A549 (cell line): ENCODE results near the gene PDE7B. TPM values are rescaled to one million over a fixed set of nuclear protein-coding genes. Genes with fewer than 3 reads are reported as not detected.

Source experiments
- ATAC-seq, 2 experiments: fragments of 200-7000 bp in 1 of 2; fragments of >200 bp in 1 of 2; cut with Nextera tagmentation in 1 of 2; cut with Tn5 transposase in 1 of 2; 3 replicates each; pipeline versions ENCODE4 v1.8.0 to v1.9.1; 2018 to 2020; ENCODE audit warnings: mild to moderate bottlenecking in 1 of 2, moderate library complexity in 1 of 2
- CTCF ChIA-PET: fragments of 300-600 bp; sonication (Branson Sonifier 250); formaldehyde crosslinking; extraction: SDS; loops from one replicate; lab custom pipeline; 2021; ENCODE audit warnings: antibody characterized with exemption, inconsistent platforms; lab: Yijun Ruan, JAX
- POLR2A ChIA-PET: fragments of 350-600 bp; formaldehyde crosslinking; extraction: SDS; loops from one replicate; lab custom pipeline; 2021; ENCODE audit warnings: antibody characterized with exemption, inconsistent platforms; lab: Yijun Ruan, JAX
- DNase-seq, 2 experiments: peaks; one replicate each; pipeline versions ENCODE4 v3.0.0 to v3.0.0-alpha.2; 2011 to 2016; ENCODE audit warnings: low read depth in 1 of 2, low spot score in 1 of 2
- FAIRE-seq: peaks from 2 replicates; lab custom pipeline; 2011; peaks lifted over from hg19 to GRCh38; lab: Jason Lieb, UNC
- H3K27ac ChIP-seq, 2 experiments: fragments of >200 bp; sonication (Bioruptor Twin); formaldehyde crosslinking; 3 replicates each; pipeline ENCODE4 v1.5.1; 2016 to 2017
- H3K4me1 ChIP-seq: fragments of >200 bp; sonication (Bioruptor Twin); formaldehyde crosslinking; 3 replicates; pipeline ENCODE4 v1.6.1; 2016
- H3K4me2 ChIP-seq: fragments of >200 bp; sonication (Bioruptor Twin); formaldehyde crosslinking; 3 replicates; pipeline ENCODE4 v1.6.1; 2016
- H3K4me3 ChIP-seq: fragments of >200 bp; sonication (Bioruptor Twin); formaldehyde crosslinking; 3 replicates; pipeline ENCODE4 v1.5.1; 2016
- H3K9me3 ChIP-seq: fragments of >200 bp; sonication (Bioruptor Twin); formaldehyde crosslinking; 3 replicates; pipeline ENCODE4 v1.6.1; 2016
- BHLHE40 ChIP-seq: IDR thresholded peaks from 2 replicates; pipeline ENCODE4 v1.6.1; 2012; ENCODE audit warnings: low read depth, low read length, inconsistent platforms
- CHD4 ChIP-seq: fragments of 200-600 bp; sonication (generic); IDR thresholded peaks from 2 replicates; pipeline ENCODE4 v1.6.1; 2016; ENCODE audit warnings: antibody characterized with exemption, mild to moderate bottlenecking, borderline replicate concordance
- CTCF ChIP-seq: fragments of >200 bp; sonication (Bioruptor Twin); formaldehyde crosslinking; IDR thresholded peaks from 3 replicates; pipeline ENCODE4 v1.5.1; 2016
- EHF ChIP-seq: fragments of 250-450 bp; sonication (Bioruptor Pico); IDR thresholded peaks from 2 replicates; pipeline ENCODE4 v1.5.0; 2020; ENCODE audit warnings: mild to moderate bottlenecking
- EP300 ChIP-seq, 2 experiments: fragments of >200 bp; sonication (Bioruptor Twin); formaldehyde crosslinking; IDR thresholded peaks; 2 replicates in 1 of 2; 3 replicates in 1 of 2; pipeline ENCODE4 v1.6.1; 2016 to 2017
- FOSB ChIP-seq: fragments of 250-450 bp; sonication (Bioruptor Pico); IDR thresholded peaks from 2 replicates; pipeline ENCODE4 v1.5.0; 2020; ENCODE audit warnings: mild to moderate bottlenecking, moderate library complexity
- FOXS1 ChIP-seq: fragments of 250-450 bp; sonication (Bioruptor Pico); IDR thresholded peaks from 2 replicates; pipeline ENCODE4 v1.5.0; 2020; ENCODE audit warnings: mild to moderate bottlenecking, moderate library complexity
- GATA3 ChIP-seq: IDR thresholded peaks from 2 replicates; pipeline ENCODE4 v1.6.1; 2012; ENCODE audit warnings: borderline replicate concordance
- HOXB13 ChIP-seq: fragments of 250-450 bp; sonication (Bioruptor Pico); IDR thresholded peaks from 2 replicates; pipeline ENCODE4 v1.5.0; 2020; ENCODE audit warnings: low read depth, mild to moderate bottlenecking, moderate library complexity
- HOXB5 ChIP-seq: fragments of 250-450 bp; sonication (Bioruptor Pico); IDR thresholded peaks from 2 replicates; pipeline ENCODE4 v1.5.0; 2020; ENCODE audit warnings: mild to moderate bottlenecking, moderate library complexity
- JUN ChIP-seq, 2 experiments: fragments of >200 bp; sonication (Bioruptor Twin); formaldehyde crosslinking; IDR thresholded peaks; 2 replicates in 1 of 2; 3 replicates in 1 of 2; pipeline ENCODE4 v1.6.1; 2016 to 2017
- MAFK ChIP-seq: fragments of 450-650 bp; IDR thresholded peaks from 2 replicates; pipeline ENCODE4 v1.6.1; 2014; ENCODE audit not compliant: partially characterized antibody
- RAD21 ChIP-seq, 2 experiments: fragments of >200 bp in 1 of 2; sonication (Bioruptor Twin) in 1 of 2; formaldehyde crosslinking in 1 of 2; IDR thresholded peaks in 1 of 2; conservative IDR thresholded peaks in 1 of 2; 2 replicates in 1 of 2; 3 replicates in 1 of 2; pipeline ENCODE4 v1.6.1; 2012 to 2018; ENCODE audit warnings: inconsistent platforms in 1 of 2
- RARB ChIP-seq: fragments of 250-450 bp; sonication (Bioruptor Pico); IDR thresholded peaks from 2 replicates; pipeline ENCODE4 v1.8.0; 2021; ENCODE audit warnings: mild to moderate bottlenecking, moderate library complexity
- REST ChIP-seq: fragments of 200-600 bp; sonication (generic); IDR thresholded peaks from 2 replicates; pipeline ENCODE4 v1.6.1; 2016; ENCODE audit warnings: antibody characterized with exemption, mild to moderate bottlenecking, moderate library complexity
- USF2 ChIP-seq: fragments of 450-650 bp; IDR thresholded peaks from 2 replicates; pipeline ENCODE4 v1.6.1; 2014; ENCODE audit warnings: antibody characterized with exemption
- ZSCAN20 ChIP-seq: fragments of 250-450 bp; sonication (Bioruptor Pico); IDR thresholded peaks from 2 replicates; pipeline ENCODE4 v1.8.0; 2022; ENCODE audit warnings: mild to moderate bottlenecking, moderate library complexity
- WGBS: methylation state at CpG from one replicate; pipeline ENCODE4 v1.1.6; 2017; ENCODE audit errors: missing lambda C conversion rate; 5-methylcytosine and 5-hydroxymethylcytosine counted together
- polyA plus RNA-seq, 4 experiments: library from polyadenylated mRNA; depleted of rRNA in 3 of 4; stranded (reverse); fragments of >200 nt; fragmentation: RNase III in 1 of 4; extraction: RNeasy Plus Mini Kit Qiagen cat#74134 plus additional on column Dnase treatment in 1 of 4; gene quantifications; 2 replicates in 3 of 4; 3 replicates in 1 of 4; pipeline ENCODE4 v1.2.3, GENCODE V29; 2011 to 2017
- TF ChIP-seq, protein P1 (sequence below): IDR thresholded peaks from 2 replicates; pipeline ENCODE4 v1.6.1; 2012
- TF ChIP-seq, protein P2 (sequence below): fragments of 250-450 bp; sonication (Bioruptor Pico); IDR thresholded peaks from 2 replicates; pipeline ENCODE4 v1.5.0; 2021; ENCODE audit warnings: mild to moderate bottlenecking, moderate library complexity, borderline replicate concordance
- TF ChIP-seq, protein P3 (sequence below): fragments of 150-350 bp; IDR thresholded peaks from 2 replicates; pipeline ENCODE4 v1.6.1; 2014; ENCODE audit warnings: low read depth, mild to moderate bottlenecking, low read length

The PDE7B gene
- polyA plus RNA-seq, 2 of the 4 experiments (the other 2 are of a cell fraction), result 6.6 to 13.8 TPM

- Histone ChIP-seq H3K4me3 (no peak overlapping the region), H3K27ac (peak overlapping the region; percentile 91 to 98), H3K4me1 (peaks cover 64% of the 10 kb centered on the region), H3K4me2 (peak overlapping the region; percentile 37), H3K9me3 (no peaks in the 10 kb centered on the region)
- ChIA-PET POLR2A (no interaction called here), CTCF (no interaction called here)
- TF ChIP-seq MAFK (peak; percentile 81), BHLHE40 (no peak)
- no peak for DNase-seq
- FAIRE-seq, result no peak
- WGBS, result 45% methylated on average over 1 of the region's 1 CpG
- no peak for ATAC-seq
Measured at GRCh38 chr6:136012198-136012887, 160.8 kb downstream of the PDE7B start.

DNA sequence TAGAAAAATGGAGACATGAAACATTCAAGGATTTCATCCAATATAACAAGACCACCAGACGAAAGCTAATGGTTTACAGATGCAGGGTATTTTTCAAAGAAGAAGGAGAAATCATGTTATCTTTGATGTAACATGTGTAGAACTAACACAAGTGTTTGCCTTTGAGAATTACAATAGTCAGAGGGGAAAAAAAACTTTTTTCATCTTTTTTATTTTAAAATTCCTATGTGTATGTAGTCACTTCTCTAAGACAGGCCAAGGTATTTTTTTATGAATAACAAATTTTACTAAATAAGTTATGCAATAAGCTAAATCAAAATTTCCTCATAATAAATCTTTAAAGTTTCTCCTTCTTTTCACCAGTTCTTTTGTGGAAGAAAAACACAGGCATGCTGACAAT is 161.4 kb downstream of the PDE7B start:
- Histone ChIP-seq H3K4me1 (peaks cover 69% of the 10 kb centered on the region), H3K4me2 (peak overlapping the region; percentile 79; the same call in 2 of the 3 replicates), H3K4me3 (no peak overlapping the region), H3K27ac (peak overlapping the region; percentile 91 to 98), H3K9me3 (no peaks in the 10 kb centered on the region)
- WGBS, result 92% methylated on average over 1 of the region's 1 CpG
- FAIRE-seq, result no peak
- no peak for ATAC-seq
- TF ChIP-seq EP300 (IDR thresholded peaks at IDR 0.05) (no peak), GATA3 (no peak), EHF (CRISPR knock-in tag) (no peak), USF2 (no peak), HOXB5 (CRISPR knock-in tag) (no peak), ZSCAN20 (no peak), REST (no peak), RARB (no peak), HOXB13 (CRISPR knock-in tag) (no peak), JUN (IDR thresholded peaks at IDR 0.05) (no peak), CTCF (no peak), FOXS1 (no peak), CHD4 (no peak), RAD21 (conservative IDR thresholded peaks at IDR 0.05 in 1 of 2, IDR thresholded peaks at IDR 0.05 in 1 of 2) (no peak), FOSB (CRISPR knock-in tag) (no peak)
- TF ChIP-seq, protein P1, sequence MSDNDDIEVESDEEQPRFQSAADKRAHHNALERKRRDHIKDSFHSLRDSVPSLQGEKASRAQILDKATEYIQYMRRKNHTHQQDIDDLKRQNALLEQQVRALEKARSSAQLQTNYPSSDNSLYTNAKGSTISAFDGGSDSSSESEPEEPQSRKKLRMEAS, result no peak
- TF ChIP-seq, protein P2, sequence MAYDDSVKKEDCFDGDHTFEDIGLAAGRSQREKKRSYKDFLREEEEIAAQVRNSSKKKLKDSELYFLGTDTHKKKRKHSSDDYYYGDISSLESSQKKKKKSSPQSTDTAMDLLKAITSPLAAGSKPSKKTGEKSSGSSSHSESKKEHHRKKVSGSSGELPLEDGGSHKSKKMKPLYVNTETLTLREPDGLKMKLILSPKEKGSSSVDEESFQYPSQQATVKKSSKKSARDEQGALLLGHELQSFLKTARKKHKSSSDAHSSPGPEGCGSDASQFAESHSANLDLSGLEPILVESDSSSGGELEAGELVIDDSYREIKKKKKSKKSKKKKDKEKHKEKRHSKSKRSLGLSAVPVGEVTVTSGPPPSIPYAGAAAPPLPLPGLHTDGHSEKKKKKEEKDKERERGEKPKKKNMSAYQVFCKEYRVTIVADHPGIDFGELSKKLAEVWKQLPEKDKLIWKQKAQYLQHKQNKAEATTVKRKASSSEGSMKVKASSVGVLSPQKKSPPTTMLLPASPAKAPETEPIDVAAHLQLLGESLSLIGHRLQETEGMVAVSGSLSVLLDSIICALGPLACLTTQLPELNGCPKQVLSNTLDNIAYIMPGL, result no peak
- TF ChIP-seq, protein P3, sequence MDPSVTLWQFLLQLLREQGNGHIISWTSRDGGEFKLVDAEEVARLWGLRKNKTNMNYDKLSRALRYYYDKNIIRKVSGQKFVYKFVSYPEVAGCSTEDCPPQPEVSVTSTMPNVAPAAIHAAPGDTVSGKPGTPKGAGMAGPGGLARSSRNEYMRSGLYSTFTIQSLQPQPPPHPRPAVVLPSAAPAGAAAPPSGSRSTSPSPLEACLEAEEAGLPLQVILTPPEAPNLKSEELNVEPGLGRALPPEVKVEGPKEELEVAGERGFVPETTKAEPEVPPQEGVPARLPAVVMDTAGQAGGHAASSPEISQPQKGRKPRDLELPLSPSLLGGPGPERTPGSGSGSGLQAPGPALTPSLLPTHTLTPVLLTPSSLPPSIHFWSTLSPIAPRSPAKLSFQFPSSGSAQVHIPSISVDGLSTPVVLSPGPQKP, result no peak
- CTCF ChIA-PET, result no interaction called here
- POLR2A ChIA-PET, result no interaction called here
- no peak for DNase-seq
